HCEC 1CT (cell line): ENCODE data around the gene SLC11A1.

ENCODE experiments used
- DNase-seq: peaks from one replicate; pipeline ENCODE4 v3.0.0-alpha.2; 2017

Gene SLC11A1

DNA sequence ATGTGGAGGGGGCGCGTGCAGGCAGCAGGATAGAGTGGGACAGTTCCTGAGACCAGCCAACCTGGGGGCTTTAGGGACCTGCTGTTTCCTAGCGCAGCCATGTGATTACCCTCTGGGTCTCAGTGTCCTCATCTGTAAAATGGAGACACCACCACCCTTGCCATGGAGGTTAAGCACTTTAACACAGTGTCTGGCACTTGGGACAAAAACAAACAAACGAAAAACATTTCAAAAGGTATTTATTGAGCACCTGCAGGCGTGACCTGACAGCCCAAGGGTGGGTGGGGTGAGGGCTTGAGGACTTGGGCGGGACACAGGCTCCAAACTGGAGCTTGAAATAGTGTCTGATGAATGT, 13.0 kb downstream of the SLC11A1 start:
- no peak for DNase-seq

GRCh38 chr2:218395456-218395825, 13.4 kb downstream of the SLC11A1 start:
- no peak for DNase-seq

GRCh38 chr2:218395826-218396687, 14.0 kb downstream of the SLC11A1 start:
- DNase-seq, result peak; percentile 97

GRCh38 chr2:218396688-218397462, 14.8 kb downstream of the SLC11A1 start:
- peak; percentile 62 for DNase-seq

DNA sequence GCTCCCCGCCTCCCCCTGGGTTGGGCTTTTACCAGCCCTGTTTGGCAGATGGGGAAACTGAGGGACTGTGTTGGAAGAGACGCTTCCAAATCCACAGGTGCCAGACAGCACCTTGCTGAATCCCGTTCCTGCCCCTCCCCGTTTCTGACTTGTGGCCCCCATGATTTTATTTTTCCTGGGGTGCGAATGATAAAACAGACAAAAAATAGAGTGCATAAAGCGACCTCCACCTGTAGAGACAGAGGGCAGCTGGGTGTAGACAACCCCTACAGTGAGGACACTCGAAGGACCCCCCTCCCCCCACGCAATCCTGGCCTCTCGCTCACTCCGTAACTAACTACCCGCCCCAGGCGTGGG, 15.4 kb downstream of the SLC11A1 start:
- no peak for DNase-seq

GRCh38 chr2:218397820-218398436, 15.9 kb downstream of the SLC11A1 start:
- peak; percentile 86 for DNase-seq

- DNase-seq, result peak; percentile 78
Measured at GRCh38 chr2:218398437-218399390, 16.6 kb downstream of the SLC11A1 start.

- DNase-seq, result peak; percentile 98
Measured at GRCh38 chr2:218399391-218400166, 17.5 kb downstream of the SLC11A1 start, which contains the start of gene CTDSP1. Gene CTDSP1, plus strand, starts transcription at chr2:218399868. Its CDS starts 223 bp downstream, at chr2:218400091.

- peak; percentile 30 for DNase-seq
Measured at GRCh38 chr2:218400167-218400929, 18.3 kb downstream of the SLC11A1 start.

DNA sequence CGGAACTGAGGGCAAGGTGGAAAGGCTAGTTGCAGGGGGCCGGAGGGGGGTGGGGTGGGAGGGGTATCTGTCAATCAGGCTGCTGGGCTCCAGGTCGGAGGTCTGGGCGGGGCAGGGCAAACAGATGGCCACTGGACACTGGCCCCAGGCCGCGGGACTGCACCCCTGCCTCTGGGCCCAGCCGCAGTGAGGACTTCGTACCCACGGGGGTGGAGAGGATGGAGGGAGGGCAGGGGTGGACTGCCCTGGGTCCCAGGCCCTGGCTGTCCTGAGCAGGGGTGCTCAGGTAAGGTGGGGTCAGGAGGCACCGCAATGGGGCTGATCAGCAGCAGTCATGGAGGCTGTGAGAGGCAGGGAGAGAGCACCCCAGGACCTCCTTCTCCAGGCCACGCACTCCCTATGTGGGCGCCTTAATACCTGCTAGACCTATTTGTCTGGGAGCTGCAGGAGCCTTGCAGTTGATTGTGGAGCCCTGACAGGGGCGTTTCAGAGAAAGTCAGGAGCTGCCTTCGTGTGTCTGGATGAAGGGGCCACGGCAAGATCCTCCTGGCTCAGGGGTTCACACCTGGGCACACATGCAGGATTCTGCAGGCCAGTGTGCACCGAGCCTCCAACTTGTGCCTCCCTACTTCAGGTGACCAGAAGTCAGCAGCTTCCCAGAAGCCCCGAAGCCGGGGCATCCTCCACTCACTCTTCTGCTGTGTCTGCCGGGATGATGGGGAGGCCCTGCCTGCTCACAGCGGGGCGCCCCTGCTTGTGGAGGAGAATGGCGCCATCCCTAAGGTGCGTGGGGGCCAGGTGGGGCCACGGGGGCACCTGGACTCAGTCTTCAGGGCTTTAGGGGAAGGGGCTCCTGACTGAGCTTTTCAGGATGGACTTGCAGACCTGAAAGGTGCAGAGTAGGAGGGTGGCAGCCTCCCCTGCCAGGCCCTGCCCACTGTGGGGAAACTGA, 19.1 kb downstream of the SLC11A1 start:
- no peak for DNase-seq

DNA sequence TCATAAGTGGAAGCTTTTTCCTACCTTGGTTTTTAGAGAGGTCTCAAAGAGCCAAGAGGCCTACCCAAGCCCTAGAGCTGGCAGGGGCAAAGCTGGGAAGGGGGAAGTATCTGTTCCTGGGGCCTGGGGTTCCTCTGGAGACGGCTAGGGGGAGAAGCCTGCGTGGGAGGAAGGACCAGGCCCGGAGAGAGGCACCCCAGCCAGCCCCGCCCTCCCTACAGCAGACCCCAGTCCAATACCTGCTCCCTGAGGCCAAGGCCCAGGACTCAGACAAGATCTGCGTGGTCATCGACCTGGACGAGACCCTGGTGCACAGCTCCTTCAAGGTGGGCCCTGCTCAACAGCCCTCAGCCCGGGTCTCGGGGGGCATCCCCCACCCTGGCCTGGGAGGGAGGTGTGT, 19.8 kb downstream of the SLC11A1 start:
- DNase-seq, result no peak

DNA sequence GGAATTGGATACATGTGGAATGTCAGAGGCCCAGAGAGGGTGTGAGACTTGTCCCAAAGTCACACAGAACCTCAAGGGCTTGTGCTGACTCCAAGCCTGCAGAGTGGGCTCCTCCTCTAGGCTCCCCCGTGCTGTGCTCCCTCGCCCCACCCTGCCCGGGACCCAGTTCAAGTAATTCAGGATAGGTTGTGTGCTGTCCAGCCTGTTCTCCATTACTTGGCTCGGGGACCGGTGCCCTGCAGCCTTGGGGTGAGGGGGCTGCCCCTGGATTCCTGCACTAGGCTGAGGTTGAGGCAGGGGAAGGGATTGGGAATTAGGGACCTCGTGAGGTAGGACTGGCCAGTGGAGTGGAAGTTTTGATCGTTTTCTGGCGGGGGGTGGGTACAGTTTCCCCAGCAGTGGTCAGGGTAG, 20.4 kb downstream of the SLC11A1 start:
- no peak for DNase-seq

DNA sequence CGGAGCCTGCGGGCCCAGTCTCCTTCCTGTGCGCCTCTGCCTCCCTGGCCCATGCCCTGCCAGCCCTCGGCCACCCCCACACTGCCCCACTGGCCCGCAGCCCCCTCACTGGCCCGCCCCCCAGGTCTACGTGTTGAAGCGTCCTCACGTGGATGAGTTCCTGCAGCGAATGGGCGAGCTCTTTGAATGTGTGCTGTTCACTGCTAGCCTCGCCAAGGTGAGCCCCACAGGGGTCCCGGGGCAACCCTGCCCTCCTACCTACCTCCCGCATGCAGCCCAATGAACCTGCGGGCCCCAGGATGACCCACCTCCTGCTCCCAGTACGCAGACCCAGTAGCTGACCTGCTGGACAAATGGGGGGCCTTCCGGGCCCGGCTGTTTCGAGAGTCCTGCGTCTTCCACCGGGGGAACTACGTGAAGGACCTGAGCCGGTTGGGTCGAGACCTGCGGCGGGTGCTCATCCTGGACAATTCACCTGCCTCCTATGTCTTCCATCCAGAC, 20.9 kb downstream of the SLC11A1 start:
- no peak for DNase-seq

DNA sequence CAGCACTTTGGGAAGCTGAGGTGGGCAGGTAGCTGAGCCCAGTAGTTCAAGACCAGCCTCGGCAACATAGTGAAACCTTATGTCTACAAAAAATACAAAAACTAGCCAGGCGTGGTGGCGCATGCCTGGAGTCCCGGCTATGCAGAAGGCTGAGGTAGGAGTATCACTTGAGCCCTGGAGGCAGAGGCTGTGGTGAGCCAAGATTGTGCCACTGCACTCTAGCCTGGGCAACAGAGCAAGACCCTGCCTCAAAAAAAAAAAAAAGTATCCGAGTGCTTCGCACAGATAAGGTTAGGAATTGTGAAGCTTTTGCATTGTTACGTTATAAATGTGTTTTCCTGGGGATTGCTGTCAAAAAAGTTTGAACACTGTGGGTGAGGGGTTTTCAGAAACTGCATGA, 21.7 kb downstream of the SLC11A1 start:
- no peak for DNase-seq

GRCh38 chr2:218404351-218405085, 22.4 kb downstream of the SLC11A1 start:
- DNase-seq, result no peak

- DNase-seq, result no peak
Measured at GRCh38 chr2:218405086-218405745, 23.1 kb downstream of the SLC11A1 start.

GRCh38 chr2:218405746-218406208, 23.7 kb downstream of the SLC11A1 start:
- no peak for DNase-seq
